NCI-H345 (cell line): ENCODE results near the gene WBP11.
"Not testable (repeated sequence)": the region's sequence is repeated elsewhere in the genome, so short reads cannot be mapped to it uniquely, and the experiment has no call there.

Experiments
- DNase-seq: peaks from one replicate; lab custom pipeline; 2025; lab: John Stamatoyannopoulos, UW

Gene WBP11

GRCh38 chr12:14771651-14772137 is 31.6 kb downstream of the WBP11 start:
- DNase-seq = no peak

- DNase-seq = peak; percentile 96
Observed at GRCh38 chr12:14770496-14771461, 32.5 kb downstream of the WBP11 start.

- DNase-seq = peak; percentile 90
Observed at GRCh38 chr12:14769969-14770495, 33.2 kb downstream of the WBP11 start.

GRCh38 chr12:14769466-14769968 is 33.8 kb downstream of the WBP11 start:
- peak; percentile 58 for DNase-seq

GRCh38 chr12:14768823-14769405 is 34.4 kb downstream of the WBP11 start:
- DNase-seq = no peak

GRCh38 chr12:14767617-14768016 is 35.7 kb downstream of the WBP11 start:
- DNase-seq = no peak

- no peak for DNase-seq
Observed at GRCh38 chr12:14766649-14767215, 36.5 kb downstream of the WBP11 start.

- DNase-seq = not testable (repeated sequence)
Observed at GRCh38 chr12:14766020-14766419, 37.3 kb downstream of the WBP11 start.

GRCh38 chr12:14765398-14765797 is 37.9 kb downstream of the WBP11 start:
- no peak for DNase-seq

- not testable (repeated sequence) for DNase-seq
Observed at GRCh38 chr12:14759711-14760280, 43.5 kb downstream of the WBP11 start.

GRCh38 chr12:14756334-14757143 is 46.7 kb downstream of the WBP11 start:
- DNase-seq = no peak

- DNase-seq = no peak
Observed at GRCh38 chr12:14751986-14752385, 51.3 kb downstream of the WBP11 start.

GRCh38 chr12:14743061-14743460 is 60.2 kb downstream of the WBP11 start:
- no peak for DNase-seq

- no peak for DNase-seq
Observed at GRCh38 chr12:14741942-14742341, 61.3 kb downstream of the WBP11 start.

GRCh38 chr12:14741153-14741552 is 62.1 kb downstream of the WBP11 start:
- no peak for DNase-seq

GRCh38 chr12:14736441-14736840 is 66.8 kb downstream of the WBP11 start:
- not testable (repeated sequence) for DNase-seq
